Activated B cell treated with CpG ODN at 0.5 μM for 24 hours (primary cell): Measurements from ENCODE around the gene CHST8. TPM values are rescaled to one million over a fixed set of nuclear protein-coding genes. Genes with fewer than 3 reads are reported as not detected.

Source experiments
- ATAC-seq: fragments of 200-7000 bp; cut with Tn5 transposase; one replicate; pipeline ENCODE4 v1.10.0; 2021; ENCODE audit warnings: low read depth, mild to moderate bottlenecking, moderate library complexity
- CTCF ChIA-PET: fragments of 350-600 bp; sonication (Branson Sonifier 250); formaldehyde crosslinking; loops from one replicate; lab custom pipeline; 2021; ENCODE audit warnings: antibody characterized with exemption; lab: Charles Lee
- POLR2A ChIA-PET: fragments of 350-600 bp; sonication (Branson Sonifier 250); formaldehyde crosslinking; loops from one replicate; lab custom pipeline; 2021; ENCODE audit warnings: antibody characterized with exemption; lab: Charles Lee
- DNase-seq: peaks from one replicate; pipeline ENCODE4 v3.0.0; 2022
- H3K27ac Mint-ChIP-seq: one replicate; pipeline ENCODE4 v1.8.0; 2020; ENCODE audit warnings: mixed read lengths
- H3K27me3 Mint-ChIP-seq: one replicate; pipeline ENCODE4 v1.8.0; 2021; ENCODE audit warnings: mixed read lengths
- H3K36me3 Mint-ChIP-seq: one replicate; pipeline ENCODE4 v1.8.0; 2021; ENCODE audit warnings: low read depth, mixed read lengths
- H3K4me1 Mint-ChIP-seq: one replicate; pipeline ENCODE4 v1.8.0; 2021; ENCODE audit warnings: mixed read lengths
- H3K4me3 Mint-ChIP-seq: one replicate; pipeline ENCODE4 v1.8.0; 2020; ENCODE audit warnings: mild to moderate bottlenecking, mixed read lengths
- H3K9me3 Mint-ChIP-seq: one replicate; pipeline ENCODE4 v1.8.0; 2020; ENCODE audit warnings: mixed read lengths
- intact Hi-C: fragments of 100-400 bp; cut with micrococcal nuclease; formaldehyde crosslinking; loops from one replicate; pipeline ENCODE4 v1.15.1; 2024
- total RNA-seq: library from RNA; stranded (reverse); gene quantifications from 2 replicates; pipeline ENCODE4 v1.2.3, GENCODE V29; 2022
- TF ChIP-seq, protein P1 (sequence below): fragments of 200-600 bp; IDR thresholded peaks from one replicate; pipeline ENCODE4 v1.8.0; 2022; ENCODE audit warnings: antibody characterized with exemption, mild to moderate bottlenecking

The CHST8 gene
- total RNA-seq, 1 donor from 2014 or later: not detected

DNA sequence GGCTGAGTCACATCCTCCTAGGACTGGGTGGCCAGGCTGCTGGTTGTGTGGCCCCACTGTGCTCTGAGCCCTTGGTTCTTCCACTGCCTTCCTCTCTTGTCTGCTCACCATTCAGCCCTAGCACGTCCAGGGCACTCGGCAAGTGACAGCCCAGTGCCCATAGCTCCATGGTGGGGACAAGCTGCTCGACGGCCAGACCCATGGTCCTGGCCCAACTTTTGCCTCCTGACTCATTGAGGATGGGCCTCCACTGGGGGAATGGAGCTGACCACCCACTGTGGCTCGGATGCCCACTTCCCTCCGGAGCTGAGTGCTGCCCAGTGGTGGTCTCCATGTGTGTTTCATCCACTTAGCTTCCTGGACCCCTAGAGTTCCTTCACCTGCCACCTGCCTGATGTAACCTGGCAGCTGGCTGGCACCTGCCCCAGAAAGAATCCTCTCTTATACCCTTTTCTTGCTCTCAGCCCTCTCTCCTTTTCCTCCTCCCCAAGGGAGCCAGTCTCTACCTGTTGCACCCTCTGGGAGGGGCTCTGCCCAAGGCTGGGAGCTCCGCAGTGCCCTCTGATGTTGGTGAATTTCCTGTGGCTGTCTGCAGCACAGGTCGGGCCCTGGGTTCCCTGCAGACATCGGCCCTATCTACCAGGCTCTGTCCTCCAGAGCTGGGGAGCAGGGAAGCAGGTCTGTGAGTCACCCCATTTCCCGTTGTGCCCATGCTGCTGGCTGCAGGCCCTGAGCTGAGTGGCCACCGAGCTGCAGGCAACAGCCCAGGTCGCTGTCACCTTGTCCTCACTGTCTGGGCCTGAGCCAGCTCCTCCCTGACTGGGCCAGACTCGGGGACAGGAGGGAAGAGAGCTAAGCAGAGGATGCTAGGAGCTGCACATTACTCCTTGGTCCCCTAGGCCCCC is 7.4 kb downstream of the CHST8 start:
- POLR2A ChIA-PET: no interaction called here
- DNase-seq (no peak), ATAC-seq (no peak)
- Mint-ChIP-seq H3K36me3 (no peaks in the 10 kb centered on the region), H3K4me3 (no peak overlapping the region), H3K27me3 (peaks cover 19% of the 10 kb centered on the region), H3K9me3 (no peaks in the 10 kb centered on the region), H3K27ac (no peak overlapping the region), H3K4me1 (no peaks in the 10 kb centered on the region)
- TF ChIP-seq, protein P1, sequence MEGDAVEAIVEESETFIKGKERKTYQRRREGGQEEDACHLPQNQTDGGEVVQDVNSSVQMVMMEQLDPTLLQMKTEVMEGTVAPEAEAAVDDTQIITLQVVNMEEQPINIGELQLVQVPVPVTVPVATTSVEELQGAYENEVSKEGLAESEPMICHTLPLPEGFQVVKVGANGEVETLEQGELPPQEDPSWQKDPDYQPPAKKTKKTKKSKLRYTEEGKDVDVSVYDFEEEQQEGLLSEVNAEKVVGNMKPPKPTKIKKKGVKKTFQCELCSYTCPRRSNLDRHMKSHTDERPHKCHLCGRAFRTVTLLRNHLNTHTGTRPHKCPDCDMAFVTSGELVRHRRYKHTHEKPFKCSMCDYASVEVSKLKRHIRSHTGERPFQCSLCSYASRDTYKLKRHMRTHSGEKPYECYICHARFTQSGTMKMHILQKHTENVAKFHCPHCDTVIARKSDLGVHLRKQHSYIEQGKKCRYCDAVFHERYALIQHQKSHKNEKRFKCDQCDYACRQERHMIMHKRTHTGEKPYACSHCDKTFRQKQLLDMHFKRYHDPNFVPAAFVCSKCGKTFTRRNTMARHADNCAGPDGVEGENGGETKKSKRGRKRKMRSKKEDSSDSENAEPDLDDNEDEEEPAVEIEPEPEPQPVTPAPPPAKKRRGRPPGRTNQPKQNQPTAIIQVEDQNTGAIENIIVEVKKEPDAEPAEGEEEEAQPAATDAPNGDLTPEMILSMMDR: no peak
- CTCF ChIA-PET: no interaction called here
- intact Hi-C loops: no loop called here

DNA sequence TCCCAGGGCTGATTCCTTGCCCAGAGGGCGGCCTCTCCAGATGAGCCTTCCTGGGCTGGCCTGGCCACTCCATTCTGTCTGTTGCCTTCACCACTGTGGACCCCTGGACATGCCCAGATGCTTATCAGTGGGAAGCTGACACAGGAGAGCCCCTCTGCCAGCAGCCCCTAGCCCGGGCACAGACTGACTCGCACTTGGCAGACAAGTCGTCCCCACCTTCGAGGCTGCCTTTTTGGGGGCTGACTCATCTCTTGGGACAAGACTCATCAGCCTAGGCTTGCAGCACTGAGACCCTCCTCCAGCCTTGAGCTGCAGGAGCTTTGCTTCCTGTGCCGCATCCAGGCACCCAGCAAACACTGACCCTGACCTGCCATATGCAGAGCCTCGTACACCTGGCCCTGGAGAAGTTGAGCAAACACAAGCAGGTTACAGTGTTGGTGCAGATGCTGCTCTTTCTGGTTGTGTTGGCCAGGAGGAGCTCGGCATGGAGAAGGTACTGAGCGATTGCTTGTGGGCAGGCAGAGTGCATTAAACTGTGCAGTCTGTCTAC is 8.1 kb downstream of the CHST8 start:
- H3K27me3 Mint-ChIP-seq: peaks cover 12% of the 10 kb centered on the region
- intact Hi-C loops: no loop called here
- H3K4me1 Mint-ChIP-seq: no peaks in the 10 kb centered on the region
- no peak overlapping the region for H3K4me3 Mint-ChIP-seq
- no peaks in the 10 kb centered on the region for H3K9me3 Mint-ChIP-seq
- ChIA-PET CTCF (no interaction called here), POLR2A (no interaction called here)
- TF ChIP-seq, protein P1: no peak
- no peak overlapping the region for H3K27ac Mint-ChIP-seq
- no peaks in the 10 kb centered on the region for H3K36me3 Mint-ChIP-seq
- ATAC-seq (no peak), DNase-seq (no peak)

DNA sequence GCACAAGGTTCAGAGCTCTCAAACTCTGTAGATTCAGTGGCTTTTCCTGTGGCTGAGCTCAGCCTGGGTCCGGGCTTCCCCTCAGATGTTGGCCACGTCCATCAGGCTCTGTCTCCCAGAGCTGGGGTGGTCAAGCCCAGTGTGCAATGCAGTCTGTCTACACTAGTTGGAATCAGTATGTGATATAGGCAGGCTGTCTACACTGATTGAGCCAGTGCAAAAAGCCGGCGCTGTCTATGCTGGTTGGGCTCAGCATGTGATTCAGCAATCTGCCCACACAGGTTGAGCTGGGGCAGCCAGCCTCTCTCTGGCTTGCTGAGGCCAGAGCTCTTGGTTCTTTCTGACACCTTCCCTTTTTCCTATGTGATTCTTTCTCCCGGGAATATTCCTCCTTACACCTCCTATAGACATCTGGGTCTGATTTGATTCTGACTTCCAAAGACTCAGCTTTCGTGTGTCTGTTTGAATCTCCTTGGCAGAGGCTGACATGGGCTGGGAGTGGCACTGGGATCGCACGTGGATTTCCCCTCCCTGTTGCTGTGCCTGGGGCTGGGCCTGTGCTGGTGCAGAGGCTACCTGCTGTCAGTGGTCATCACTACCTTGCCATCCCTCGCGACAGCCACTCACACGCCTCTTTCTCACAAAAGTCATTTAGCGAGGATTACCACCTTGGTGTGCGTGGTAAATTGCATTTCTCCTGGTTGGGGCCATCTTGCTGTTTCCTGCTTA is 9.3 kb downstream of the CHST8 start:
- TF ChIP-seq, protein P1: no peak
- Mint-ChIP-seq H3K27me3 (peaks cover 11% of the 10 kb centered on the region), H3K4me3 (no peak overlapping the region), H3K4me1 (no peaks in the 10 kb centered on the region), H3K36me3 (no peaks in the 10 kb centered on the region), H3K27ac (no peak overlapping the region), H3K9me3 (no peaks in the 10 kb centered on the region)
- DNase-seq: no peak
- CTCF ChIA-PET: no interaction called here
- no peak for ATAC-seq
- POLR2A ChIA-PET: no interaction called here
- intact Hi-C loops: no loop called here

DNA sequence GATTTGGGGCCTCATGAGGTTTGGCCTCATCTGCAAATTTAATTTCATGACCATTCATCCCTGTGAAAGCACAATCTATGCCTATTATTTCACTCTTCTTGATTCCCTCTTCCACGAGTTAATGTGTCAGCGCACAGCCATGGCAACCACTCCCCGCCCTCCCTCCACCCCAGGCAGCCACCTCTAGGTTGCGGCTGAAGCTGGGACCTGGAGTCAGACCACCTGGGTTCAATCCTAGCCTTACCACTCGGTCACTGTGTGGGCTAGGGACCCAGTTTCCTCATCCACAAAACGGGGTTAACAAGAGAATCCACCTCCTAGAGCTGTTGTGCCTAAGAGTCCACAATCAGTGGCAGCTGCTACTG is 9.8 kb downstream of the CHST8 start:
- ChIA-PET POLR2A (no interaction called here), CTCF (no interaction called here)
- intact Hi-C loops: no loop called here
- no peak overlapping the region for H3K4me3 Mint-ChIP-seq
- TF ChIP-seq, protein P1: no peak
- no peaks in the 10 kb centered on the region for H3K36me3 Mint-ChIP-seq
- H3K27ac Mint-ChIP-seq: no peak overlapping the region
- ATAC-seq (no peak), DNase-seq (no peak)
- H3K27me3 Mint-ChIP-seq: peaks cover 11% of the 10 kb centered on the region
- H3K9me3 Mint-ChIP-seq: peaks cover 2% of the 10 kb centered on the region
- no peaks in the 10 kb centered on the region for H3K4me1 Mint-ChIP-seq
